Activated CD8-positive, alpha-beta memory T cell treated with anti-CD3 and anti-CD28 coated beads for 1 hour (primary cell): ENCODE measurements around the gene SLC4A9.
A peak's percentile ranks its signal among the peaks of the same experiment; 100 is the strongest.
"Not testable (repeated sequence)": the region's sequence is repeated elsewhere in the genome, so short reads cannot be mapped to it uniquely, and the experiment has no call there.

Experiments
- DNase-seq, 2 donors: peaks; one replicate each; pipeline ENCODE4 v3.0.0-alpha.2; 2020; ENCODE audit warnings: low read depth in 1 of 2; ENCODE audit errors: extremely low read depth in 1 of 2

SLC4A9 gene

GRCh38 chr5:140399979-140400729, 40.2 kb downstream of the SLC4A9 start:
- no peak for DNase-seq

DNA sequence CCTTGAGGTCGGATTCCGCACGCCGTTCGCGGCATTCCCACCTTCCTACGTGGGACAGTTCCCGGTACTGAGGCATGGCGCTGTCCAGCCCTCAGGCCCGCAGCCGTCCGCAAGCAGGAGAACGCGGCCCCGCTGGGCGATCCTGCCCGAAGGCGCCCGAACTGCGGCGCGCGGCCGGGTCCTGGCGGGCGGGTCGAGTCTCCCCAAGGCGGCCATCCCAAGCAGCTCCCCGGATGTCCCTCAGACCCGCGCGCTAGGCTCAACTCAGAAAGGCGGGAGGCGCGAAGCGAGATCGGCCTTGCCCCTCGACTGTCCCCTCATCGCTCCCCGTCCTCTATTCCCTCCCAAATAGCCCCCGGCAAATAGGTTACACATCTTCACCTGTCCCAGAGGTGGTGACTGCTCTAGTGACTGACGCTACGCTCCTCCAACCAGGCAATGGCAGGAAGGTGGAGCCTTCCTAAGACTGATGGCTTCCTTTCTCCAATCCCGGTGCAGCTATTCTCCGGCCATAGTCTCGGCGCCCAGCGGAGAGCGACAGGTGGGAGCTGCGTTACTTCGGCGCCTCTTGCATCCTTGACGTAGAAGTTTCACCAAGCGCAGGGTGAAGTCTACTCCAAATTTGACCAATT, 40.9 kb downstream of the SLC4A9 start:
- peak; percentile 66 to 67 for DNase-seq

DNA sequence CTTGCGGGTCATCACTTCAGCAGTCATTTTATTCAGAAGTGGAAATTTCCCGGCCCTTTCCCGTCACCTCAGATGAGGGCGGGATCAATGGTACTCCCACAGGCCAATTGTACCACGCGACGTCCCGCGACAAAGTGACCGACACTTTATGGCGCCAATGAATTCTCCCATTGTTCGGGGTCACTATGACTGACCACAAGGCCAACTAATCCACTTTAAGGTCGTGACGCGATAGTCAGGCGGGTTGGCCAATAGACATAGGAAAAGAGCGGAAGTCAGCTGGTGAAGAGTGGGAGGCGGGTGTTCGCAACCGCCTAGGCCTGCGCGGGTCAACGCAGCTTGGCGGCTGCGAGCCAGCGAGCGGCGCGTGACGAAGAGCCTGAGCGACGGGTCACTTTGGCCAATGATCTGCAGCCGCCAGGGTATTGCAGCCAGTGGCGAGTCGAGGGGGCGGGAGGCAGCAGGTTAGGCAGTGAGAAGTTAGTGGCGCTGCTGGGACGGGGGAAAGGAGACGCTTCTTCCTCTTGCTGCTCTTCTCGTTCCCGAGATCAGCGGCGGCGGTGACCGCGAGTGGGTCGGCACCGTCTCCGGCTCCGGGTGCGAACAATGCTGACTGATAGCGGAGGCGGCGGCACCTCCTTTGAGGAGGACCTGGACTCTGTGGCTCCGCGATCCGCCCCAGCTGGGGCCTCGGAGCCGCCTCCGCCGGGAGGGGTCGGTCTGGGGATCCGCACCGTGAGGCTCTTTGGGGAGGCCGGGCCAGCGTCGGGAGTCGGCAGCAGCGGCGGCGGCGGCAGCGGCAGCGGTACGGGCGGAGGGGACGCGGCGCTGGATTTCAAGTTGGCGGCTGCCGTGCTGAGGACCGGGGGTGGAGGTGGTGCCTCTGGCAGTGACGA, 41.6 kb downstream of the SLC4A9 start, which contains the start of gene ANKHD1:
Gene ANKHD1, plus strand, starts transcription at position 472 of the 896 bp plus-strand sequence. Its CDS starts 135 bp downstream, at position 607.
- peak; percentile 90 to 92 for DNase-seq

GRCh38 chr5:140402258-140403074, 42.5 kb downstream of the SLC4A9 start:
- DNase-seq = peak; percentile 1 to 19

DNA sequence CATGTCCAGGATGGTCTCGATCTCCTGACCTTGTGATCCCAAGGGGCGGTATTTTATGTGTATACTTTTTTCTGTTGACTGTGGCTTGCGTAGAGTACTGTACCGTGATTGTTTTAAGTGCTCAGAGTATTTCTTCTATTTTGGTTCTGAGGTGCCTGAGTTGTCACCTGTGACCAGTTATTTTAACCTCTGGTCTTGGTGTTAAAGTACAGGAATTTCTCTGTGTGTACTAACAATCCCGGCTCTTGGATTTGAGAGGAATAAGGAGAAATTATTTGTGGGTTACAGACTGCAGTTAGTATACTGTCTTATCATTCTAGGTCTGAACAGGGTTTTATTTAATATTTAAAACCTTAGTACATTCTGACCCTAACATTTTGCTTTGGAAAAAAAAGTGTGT, 43.6 kb downstream of the SLC4A9 start:
- DNase-seq = no peak

DNA sequence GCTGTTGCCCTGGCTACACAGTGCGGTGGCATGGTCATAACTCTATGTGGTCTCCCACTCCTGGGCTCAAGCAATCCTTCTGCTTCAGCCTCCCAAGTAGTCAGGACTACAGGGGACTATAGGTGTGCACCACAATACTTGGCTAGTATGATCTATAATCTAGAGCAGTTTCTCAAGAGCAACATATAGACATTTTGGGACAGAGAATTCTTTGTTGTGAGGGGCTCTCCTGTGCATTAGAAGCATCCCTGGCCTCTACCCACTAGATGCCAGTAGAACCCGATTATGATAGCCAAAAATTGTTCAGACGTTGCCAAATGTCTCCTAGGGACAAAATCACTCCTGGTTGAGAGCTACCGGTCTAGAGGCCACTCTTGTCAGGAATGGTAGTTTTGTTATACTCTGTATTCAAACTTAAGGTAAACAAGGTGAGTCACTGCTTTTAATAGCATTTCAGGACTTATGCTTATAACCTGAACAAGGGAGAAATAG, 48.8 kb downstream of the SLC4A9 start:
- no peak for DNase-seq

DNA sequence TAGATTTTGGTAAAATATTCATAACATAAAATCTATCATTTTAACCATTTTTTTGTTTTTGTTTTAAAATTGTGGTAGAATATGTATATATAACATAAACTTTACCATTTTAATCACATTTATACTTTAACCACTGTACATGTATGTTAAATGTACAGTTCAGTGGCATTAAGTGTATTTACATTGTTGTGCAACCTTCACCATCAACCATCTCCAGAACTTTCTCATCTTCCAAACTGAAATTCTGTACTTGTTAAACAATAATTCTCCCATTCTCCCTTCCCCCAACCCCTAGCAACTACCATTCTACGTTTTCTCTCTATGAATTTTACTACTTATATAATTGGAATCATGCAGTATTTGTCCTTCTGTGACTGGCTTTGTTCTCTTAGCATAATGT, 53.2 kb downstream of the SLC4A9 start:
- no peak for DNase-seq

DNA sequence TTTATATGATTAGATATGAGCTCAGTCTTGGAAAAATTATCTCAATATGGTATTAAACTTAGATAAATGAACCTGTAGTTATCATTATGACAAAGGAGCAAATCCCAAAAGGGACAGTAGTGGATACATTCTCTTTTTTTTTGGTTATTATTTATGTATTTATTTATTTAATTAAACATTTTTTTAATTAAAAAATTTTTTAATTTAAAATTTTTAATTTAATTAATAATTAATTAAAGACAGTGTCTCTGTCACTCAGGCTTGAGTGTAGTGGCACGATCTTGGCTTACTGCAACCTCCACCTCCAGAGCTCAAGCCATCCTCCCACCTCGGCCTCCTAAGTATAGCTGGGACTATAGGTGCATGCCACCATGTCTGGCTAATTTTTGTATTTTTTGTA, 57.2 kb downstream of the SLC4A9 start:
- no peak for DNase-seq

GRCh38 chr5:140418862-140419520, 59.0 kb downstream of the SLC4A9 start:
- no peak for DNase-seq

DNA sequence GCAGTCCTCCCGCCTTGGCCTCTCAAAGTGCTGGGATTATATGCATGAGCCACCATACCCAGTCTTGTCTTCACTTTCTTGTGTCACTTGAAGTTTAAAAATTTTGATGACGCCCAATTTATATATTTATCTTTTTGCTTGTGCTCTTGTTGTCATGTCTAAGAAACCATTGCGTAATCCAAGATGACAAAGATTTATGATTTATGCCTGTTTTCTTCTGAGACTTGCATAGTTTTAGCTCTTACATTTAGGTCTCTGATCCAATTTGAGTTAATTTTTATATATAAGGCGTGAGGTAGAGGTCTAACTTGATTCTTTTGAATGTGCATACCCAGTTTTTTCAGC, 60.2 kb downstream of the SLC4A9 start:
- no peak for DNase-seq

DNA sequence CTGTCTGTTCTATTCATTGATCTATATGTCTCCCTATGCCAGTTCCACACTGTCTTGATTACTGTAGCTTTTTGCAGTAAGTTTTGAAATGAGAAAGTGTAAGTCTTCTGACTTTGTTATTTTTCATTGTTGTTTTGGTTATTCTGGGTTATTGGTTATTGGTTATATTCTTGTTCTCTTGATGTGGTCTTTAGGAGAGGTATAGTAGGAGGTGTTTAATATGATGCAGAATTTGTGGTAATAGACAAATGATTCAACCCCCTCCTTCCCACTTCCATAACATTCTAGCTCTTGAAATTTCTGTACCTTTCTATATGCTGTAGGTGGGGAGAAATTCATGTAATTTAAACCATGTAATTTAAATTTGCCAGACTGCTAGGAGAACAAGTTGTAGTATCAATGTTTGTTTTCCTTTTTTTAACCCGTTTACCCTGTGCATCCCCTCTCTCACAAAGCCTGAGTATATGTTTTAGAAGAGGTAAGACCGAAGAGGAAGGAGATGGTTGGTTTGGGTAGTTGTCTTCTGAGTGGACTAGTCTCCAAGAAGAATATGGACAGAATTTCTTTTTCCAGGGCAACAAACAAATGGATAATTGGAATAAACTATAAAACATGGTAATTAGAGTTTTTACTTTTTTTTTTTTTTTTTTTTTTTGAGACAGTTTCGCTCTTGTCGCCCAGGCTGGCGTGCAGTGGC, 60.8 kb downstream of the SLC4A9 start:
- DNase-seq = no peak

DNA sequence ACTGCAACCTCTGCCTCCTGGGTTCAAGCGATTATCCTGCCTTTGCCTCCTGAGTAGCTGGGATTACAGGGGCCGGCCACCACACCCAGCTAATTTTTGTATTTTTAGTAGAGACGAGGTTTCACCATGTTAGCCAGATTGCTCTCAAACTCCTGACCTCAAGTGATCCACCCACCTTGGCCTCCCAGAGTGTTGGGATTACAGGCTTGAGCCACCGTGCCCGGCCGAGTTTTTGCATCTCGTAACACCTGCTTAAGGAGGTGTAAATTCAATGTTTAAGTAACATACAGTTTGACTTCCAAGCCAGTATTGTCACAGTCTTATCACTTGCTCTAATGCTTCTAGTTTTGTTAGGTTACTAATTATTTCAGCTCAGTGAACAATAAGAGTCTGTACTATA, 61.4 kb downstream of the SLC4A9 start:
- not testable (repeated sequence) for DNase-seq

- no peak for DNase-seq
Observed at GRCh38 chr5:140423609-140424008, 63.6 kb downstream of the SLC4A9 start.

DNA sequence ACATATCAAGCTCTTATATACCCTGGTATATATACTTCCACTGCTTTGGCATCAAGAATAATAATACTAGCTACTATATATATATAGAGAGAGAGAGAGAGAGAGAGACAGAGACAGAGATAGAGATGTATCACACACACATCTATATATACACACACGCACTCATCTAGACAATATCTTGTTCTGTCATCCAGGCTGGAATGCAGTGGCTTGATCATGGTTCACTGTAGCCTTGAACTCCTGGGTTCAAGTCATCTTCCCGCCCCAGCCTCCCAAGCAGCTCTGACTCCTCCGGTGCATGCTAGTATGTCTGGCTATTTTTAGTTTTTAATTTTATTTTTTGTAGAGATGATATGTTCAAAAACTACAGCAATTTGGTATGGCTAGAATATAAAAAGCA, 64.1 kb downstream of the SLC4A9 start:
- DNase-seq = no peak
